ES-I3 (cell line): ENCODE measurements around the gene SPG11.
"Not testable (repeated sequence)": the region's sequence is repeated elsewhere in the genome, so short reads cannot be mapped to it uniquely, and the experiment has no call there.

Source experiments
- H3K36me3 ChIP-seq: 2 replicates; pipeline ENCODE4 v1.6.1; 2013; ENCODE audit warnings: mild to moderate bottlenecking, low read length, control low read depth, moderate library complexity; ENCODE audit not compliant: insufficient read depth
- H3K4me1 ChIP-seq: 2 replicates; pipeline ENCODE4 v1.6.1; 2013; ENCODE audit warnings: mild to moderate bottlenecking, control low read depth, low read length; ENCODE audit not compliant: insufficient read depth
- H3K9ac ChIP-seq: 2 replicates; pipeline ENCODE4 v1.6.1; 2013; ENCODE audit warnings: low read depth, mild to moderate bottlenecking, low read length, moderate library complexity
- H3K9me3 ChIP-seq: 2 replicates; pipeline ENCODE4 v1.6.1; 2013; ENCODE audit warnings: mild to moderate bottlenecking, low read length, moderate library complexity; ENCODE audit not compliant: control insufficient read depth, insufficient read depth

SPG11 gene

GRCh38 chr15:44573386-44573785 lies 90.1 kb downstream of the SPG11 start:
- Histone ChIP-seq H3K36me3 (peaks cover 18% of the 10 kb centered on the region; the same call in 1 of the 2 replicates), H3K9ac (no peak overlapping the region), H3K4me1 (no peaks in the 10 kb centered on the region), H3K9me3 (no peaks in the 10 kb centered on the region)

- Histone ChIP-seq H3K9ac (no peak overlapping the region), H3K4me1 (no peaks in the 10 kb centered on the region), H3K36me3 (peaks cover 34% of the 10 kb centered on the region; the same call in 1 of the 2 replicates), H3K9me3 (0 out of 2 replicates have a peak, but pooled peaks cover 3% of the 10 kb centered on the region)
Measured at GRCh38 chr15:44570361-44570760, 93.1 kb downstream of the SPG11 start.

GRCh38 chr15:44569316-44569715 lies 94.1 kb downstream of the SPG11 start:
- H3K4me1 ChIP-seq = no peaks in the 10 kb centered on the region
- no peak overlapping the region for H3K9ac ChIP-seq
- peaks cover 45% of the 10 kb centered on the region for H3K36me3 ChIP-seq
- 0 out of 2 replicates have a peak, but pooled peaks cover 11% of the 10 kb centered on the region for H3K9me3 ChIP-seq

- Histone ChIP-seq H3K9ac (no peak overlapping the region), H3K9me3 (peaks cover 11% of the 10 kb centered on the region; the same call in 1 of the 2 replicates), H3K4me1 (no peaks in the 10 kb centered on the region), H3K36me3 (peaks cover 48% of the 10 kb centered on the region)
Measured at GRCh38 chr15:44568338-44568737, 95.1 kb downstream of the SPG11 start.

GRCh38 chr15:44566155-44566540 lies 97.3 kb downstream of the SPG11 start:
- H3K9ac ChIP-seq = no peak overlapping the region
- H3K36me3 ChIP-seq = peaks cover 50% of the 10 kb centered on the region
- H3K4me1 ChIP-seq = no peaks in the 10 kb centered on the region
- peaks cover 11% of the 10 kb centered on the region; the same call in 1 of the 2 replicates for H3K9me3 ChIP-seq

- H3K9me3 ChIP-seq = peaks cover 11% of the 10 kb centered on the region; the same call in 1 of the 2 replicates
- H3K9ac ChIP-seq = no peak overlapping the region
- peaks cover 45% of the 10 kb centered on the region for H3K36me3 ChIP-seq
- no peaks in the 10 kb centered on the region for H3K4me1 ChIP-seq
Measured at GRCh38 chr15:44565387-44566154, 97.9 kb downstream of the SPG11 start.

- H3K4me1 ChIP-seq, H3K9ac ChIP-seq: not testable (repeated sequence)
- Histone ChIP-seq H3K36me3 (peaks cover 49% of the 10 kb centered on the region), H3K9me3 (peaks cover 11% of the 10 kb centered on the region; the same call in 1 of the 2 replicates)
Measured at GRCh38 chr15:44560926-44561325, 102.5 kb downstream of the SPG11 start.

GRCh38 chr15:44554934-44555723 lies 108.3 kb downstream of the SPG11 start:
- Histone ChIP-seq H3K4me1 (no peaks in the 10 kb centered on the region), H3K9me3 (no peaks in the 10 kb centered on the region), H3K36me3 (peaks cover 34% of the 10 kb centered on the region), H3K9ac (no peak overlapping the region)

- H3K9ac ChIP-seq = no peak overlapping the region
- no peaks in the 10 kb centered on the region for H3K9me3 ChIP-seq
- H3K36me3 ChIP-seq = peaks cover 17% of the 10 kb centered on the region
- H3K4me1 ChIP-seq = no peaks in the 10 kb centered on the region
Measured at GRCh38 chr15:44550734-44551133, 112.7 kb downstream of the SPG11 start.

GRCh38 chr15:44550256-44550655 lies 113.2 kb downstream of the SPG11 start:
- no peaks in the 10 kb centered on the region for H3K9me3 ChIP-seq
- H3K4me1 ChIP-seq = no peaks in the 10 kb centered on the region
- peaks cover 12% of the 10 kb centered on the region for H3K36me3 ChIP-seq
- H3K9ac ChIP-seq = no peak overlapping the region

GRCh38 chr15:44549152-44549551 lies 114.3 kb downstream of the SPG11 start:
- not testable (repeated sequence) for H3K9me3 ChIP-seq, H3K9ac ChIP-seq, H3K4me1 ChIP-seq, H3K36me3 ChIP-seq

GRCh38 chr15:44545913-44546802 lies 117.3 kb downstream of the SPG11 start:
- H3K4me1 ChIP-seq = no peaks in the 10 kb centered on the region
- peaks cover 7% of the 10 kb centered on the region for H3K36me3 ChIP-seq
- H3K9me3 ChIP-seq = no peaks in the 10 kb centered on the region
- no peak overlapping the region for H3K9ac ChIP-seq

GRCh38 chr15:44544745-44545144 lies 118.7 kb downstream of the SPG11 start:
- H3K9ac ChIP-seq, H3K4me1 ChIP-seq, H3K9me3 ChIP-seq, H3K36me3 ChIP-seq: not testable (repeated sequence)

- Histone ChIP-seq H3K9ac (no peak overlapping the region), H3K4me1 (0 out of 2 replicates have a peak, but pooled peaks cover 3% of the 10 kb centered on the region), H3K36me3 (peaks cover 7% of the 10 kb centered on the region), H3K9me3 (no peaks in the 10 kb centered on the region)
Measured at GRCh38 chr15:44542596-44542995, 120.9 kb downstream of the SPG11 start.
